MM.1S (cell line): ENCODE data around the gene ZNF862.

ENCODE experiments used
- DNase-seq: peaks from one replicate; pipeline ENCODE4 v3.0.0-alpha.2; 2015
- H2AFZ ChIP-seq: fragments of 300-600 bp; sonication (generic); 2 replicates; pipeline ENCODE4 v1.6.0; 2016; ENCODE audit warnings: antibody characterized with exemption, low read length
- H3F3A ChIP-seq: fragments of 300-600 bp; sonication (generic); 2 replicates; pipeline ENCODE4 v1.6.1; 2016; ENCODE audit warnings: mild to moderate bottlenecking, antibody characterized with exemption, low read length, moderate library complexity, mixed read lengths; ENCODE audit not compliant: insufficient read depth
- H3K27ac ChIP-seq: fragments of 300-600 bp; sonication (generic); 2 replicates; pipeline ENCODE4 v1.5.1; 2016; ENCODE audit warnings: mild to moderate bottlenecking, low read length
- H3K27me3 ChIP-seq: fragments of 300-600 bp; sonication (generic); replicated peaks from 2 replicates; pipeline ENCODE4 v1.6.0; 2016; ENCODE audit warnings: low read length; ENCODE audit not compliant: insufficient read depth
- H3K36me3 ChIP-seq: fragments of 300-600 bp; sonication (generic); replicated peaks from 2 replicates; pipeline ENCODE4 v1.6.1; 2016; ENCODE audit warnings: mild to moderate bottlenecking, low read length, mixed read lengths; ENCODE audit not compliant: insufficient read depth
- H3K4me1 ChIP-seq: fragments of 300-600 bp; sonication (generic); 2 replicates; pipeline ENCODE4 v1.6.1; 2016; ENCODE audit warnings: low read length, mixed read lengths
- H3K4me2 ChIP-seq: fragments of 300-600 bp; sonication (generic); 2 replicates; pipeline ENCODE4 v1.6.0; 2016; ENCODE audit warnings: low read depth, low read length
- H3K4me3 ChIP-seq: fragments of 300-600 bp; sonication (generic); 2 replicates; pipeline ENCODE4 v1.5.1; 2016; ENCODE audit warnings: low read length, mixed read lengths
- H3K79me2 ChIP-seq: fragments of 300-600 bp; sonication (generic); 2 replicates; pipeline ENCODE4 v1.6.1; 2016; ENCODE audit warnings: mixed run types, low read length, mixed read lengths
- H3K9ac ChIP-seq: fragments of 300-600 bp; sonication (generic); 2 replicates; pipeline ENCODE4 v1.6.1; 2016; ENCODE audit warnings: low read length, mixed read lengths
- H3K9me2 ChIP-seq: fragments of 300-600 bp; sonication (generic); replicated peaks from 2 replicates; pipeline ENCODE4 v1.6.1; 2016; ENCODE audit warnings: mild to moderate bottlenecking, low read length, mixed read lengths; ENCODE audit not compliant: insufficient read depth
- H3K9me3 ChIP-seq: fragments of 300-600 bp; sonication (generic); replicated peaks from 2 replicates; pipeline ENCODE4 v1.6.1; 2016; ENCODE audit warnings: mild to moderate bottlenecking, low read length, mixed read lengths; ENCODE audit not compliant: insufficient read depth
- H4K20me1 ChIP-seq: fragments of 300-600 bp; sonication (generic); 2 replicates; pipeline ENCODE4 v1.6.1; 2016; ENCODE audit warnings: mild to moderate bottlenecking, low read length, moderate library complexity, mixed read lengths; ENCODE audit not compliant: insufficient read depth
- CTCF ChIP-seq: fragments of 300-600 bp; sonication (generic); IDR thresholded peaks from 2 replicates; pipeline ENCODE4 v1.5.1; 2016; ENCODE audit warnings: antibody characterized with exemption, low read length, mixed read lengths
- EZH2 ChIP-seq: fragments of 300-600 bp; sonication (generic); optimal IDR thresholded peaks from 2 replicates; pipeline ENCODE3; 2017; ENCODE audit warnings: low read depth, mild to moderate bottlenecking, antibody characterized with exemption, low read length, mixed read lengths
- EZH2phosphoT487 ChIP-seq: fragments of 300-600 bp; sonication (generic); IDR thresholded peaks from 2 replicates; pipeline ENCODE4 v1.6.1; 2018; ENCODE audit warnings: antibody characterized with exemption, low read length

Gene ZNF862

GRCh38 chr7:149817301-149817771 is 20.8 kb upstream of the ZNF862 start:
- Histone ChIP-seq H3F3A (no peaks in the 10 kb centered on the region), H3K9ac (no peak overlapping the region), H3K4me2 (no peak overlapping the region), H3K36me3 (no peaks in the 10 kb centered on the region), H3K4me3 (no peak overlapping the region), H3K79me2 (no peaks in the 10 kb centered on the region), H3K9me3 (no peaks in the 10 kb centered on the region), H2AFZ (no peak overlapping the region), H3K27me3 (peaks cover 100% of the 10 kb centered on the region), H3K27ac (no peak overlapping the region), H3K4me1 (no peaks in the 10 kb centered on the region), H3K9me2 (no peaks in the 10 kb centered on the region), H4K20me1 (no peaks in the 10 kb centered on the region)
- TF ChIP-seq EZH2phosphoT487, result no peak
- TF ChIP-seq EZH2, result no peak
- TF ChIP-seq CTCF, result no peak
- no peak for DNase-seq

- no peak for DNase-seq
- H3K9ac ChIP-seq, result no peak overlapping the region
- H3K36me3 ChIP-seq, result no peaks in the 10 kb centered on the region
- H2AFZ ChIP-seq, result no peak overlapping the region
- no peaks in the 10 kb centered on the region for H3K79me2 ChIP-seq
- peaks cover 100% of the 10 kb centered on the region for H3K27me3 ChIP-seq
- H3K9me3 ChIP-seq, result no peaks in the 10 kb centered on the region
- H3K4me2 ChIP-seq, result no peak overlapping the region
- no peaks in the 10 kb centered on the region for H3K4me1 ChIP-seq
- no peak overlapping the region for H3K4me3 ChIP-seq
- TF ChIP-seq EZH2phosphoT487, result no peak
- no peak for TF ChIP-seq EZH2
- no peak for TF ChIP-seq CTCF
- no peak overlapping the region for H3K27ac ChIP-seq
- no peaks in the 10 kb centered on the region for H3K9me2 ChIP-seq
- no peaks in the 10 kb centered on the region for H4K20me1 ChIP-seq
- no peaks in the 10 kb centered on the region for H3F3A ChIP-seq
Measured at GRCh38 chr7:149817836-149818535, 20.2 kb upstream of the ZNF862 start.

GRCh38 chr7:149818536-149818840 is 19.7 kb upstream of the ZNF862 start:
- Histone ChIP-seq H3K9ac (no peak overlapping the region), H2AFZ (no peak overlapping the region), H4K20me1 (no peaks in the 10 kb centered on the region), H3K36me3 (no peaks in the 10 kb centered on the region), H3K79me2 (no peaks in the 10 kb centered on the region), H3K4me3 (no peak overlapping the region), H3K4me2 (no peak overlapping the region), H3K27me3 (peaks cover 100% of the 10 kb centered on the region), H3K4me1 (no peaks in the 10 kb centered on the region), H3F3A (no peaks in the 10 kb centered on the region), H3K9me2 (no peaks in the 10 kb centered on the region), H3K27ac (no peak overlapping the region), H3K9me3 (no peaks in the 10 kb centered on the region)
- DNase-seq, result no peak
- TF ChIP-seq CTCF (no peak), EZH2phosphoT487 (no peak), EZH2 (no peak)
